ENCODE results near the gene F8.

The F8 gene

DNA sequence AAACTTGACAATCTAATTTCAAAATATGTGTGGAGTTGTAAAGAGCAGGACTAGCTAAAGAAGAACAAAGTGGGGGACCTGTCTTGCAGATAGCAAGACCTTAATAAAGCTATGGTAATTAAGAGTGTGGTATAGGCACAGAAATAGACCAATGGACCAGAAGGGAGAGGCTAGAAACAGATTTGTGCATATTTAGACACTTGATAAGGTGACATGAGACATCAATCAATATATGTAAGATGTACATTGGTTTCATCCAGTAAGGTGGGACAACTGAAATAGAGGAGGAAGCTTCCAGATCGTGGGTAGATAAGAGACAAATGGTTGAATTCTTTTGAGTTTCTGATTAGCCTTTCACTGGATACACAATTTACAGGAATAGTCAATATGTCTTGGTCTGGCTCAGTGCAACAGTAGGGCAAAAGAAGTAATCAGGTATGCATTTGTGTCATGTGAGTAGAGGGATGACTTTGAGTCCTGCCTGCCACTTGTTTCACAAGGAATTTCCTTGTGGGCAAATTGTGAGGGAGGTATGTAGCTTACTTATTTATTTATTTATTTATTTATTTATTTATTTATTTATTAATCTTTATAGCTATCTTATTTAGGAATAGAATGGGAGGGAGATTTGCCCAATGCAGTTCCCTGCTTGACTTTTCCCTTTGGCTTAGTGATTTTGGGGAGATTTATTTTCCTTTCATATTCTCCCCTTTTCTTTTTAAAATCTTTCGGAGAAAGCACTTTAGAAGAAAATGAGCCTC, 210.0 kb downstream of the F8 start:
- DNase-seq, result no peak

DNA sequence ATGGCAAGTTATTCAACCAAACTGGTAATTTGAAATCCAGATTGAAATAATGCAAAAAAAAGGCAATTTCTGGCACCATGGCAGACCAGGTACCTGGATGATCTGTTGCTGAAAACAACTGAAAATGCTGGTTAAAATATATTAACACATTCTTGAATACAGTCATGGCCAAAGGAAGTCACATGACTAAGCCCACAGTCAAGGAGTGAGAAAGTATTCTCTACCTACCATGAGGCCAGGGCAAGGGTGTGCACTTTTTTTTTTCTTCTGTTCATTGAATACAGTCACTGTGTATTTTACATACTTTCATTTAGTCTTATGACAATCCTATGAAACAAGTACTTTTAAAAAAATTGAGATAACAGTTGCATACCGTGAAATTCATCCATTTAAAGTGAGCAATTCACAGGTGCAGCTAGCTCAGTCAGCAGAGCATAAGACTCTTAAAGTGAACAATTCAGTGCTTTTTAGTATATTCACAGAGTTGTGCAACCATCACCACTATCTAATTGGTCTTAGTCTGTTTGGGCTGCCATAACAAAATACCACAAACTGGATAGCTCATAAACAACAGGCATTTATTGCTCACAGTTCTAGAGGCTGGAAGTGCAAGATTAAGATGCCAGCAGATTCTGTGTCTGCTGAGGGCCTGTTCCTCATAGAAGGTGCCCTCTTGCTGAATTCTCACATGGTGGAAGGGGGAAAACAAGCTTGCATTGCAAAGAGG, 212.4 kb downstream of the F8 start:
- no peak for DNase-seq

DNA sequence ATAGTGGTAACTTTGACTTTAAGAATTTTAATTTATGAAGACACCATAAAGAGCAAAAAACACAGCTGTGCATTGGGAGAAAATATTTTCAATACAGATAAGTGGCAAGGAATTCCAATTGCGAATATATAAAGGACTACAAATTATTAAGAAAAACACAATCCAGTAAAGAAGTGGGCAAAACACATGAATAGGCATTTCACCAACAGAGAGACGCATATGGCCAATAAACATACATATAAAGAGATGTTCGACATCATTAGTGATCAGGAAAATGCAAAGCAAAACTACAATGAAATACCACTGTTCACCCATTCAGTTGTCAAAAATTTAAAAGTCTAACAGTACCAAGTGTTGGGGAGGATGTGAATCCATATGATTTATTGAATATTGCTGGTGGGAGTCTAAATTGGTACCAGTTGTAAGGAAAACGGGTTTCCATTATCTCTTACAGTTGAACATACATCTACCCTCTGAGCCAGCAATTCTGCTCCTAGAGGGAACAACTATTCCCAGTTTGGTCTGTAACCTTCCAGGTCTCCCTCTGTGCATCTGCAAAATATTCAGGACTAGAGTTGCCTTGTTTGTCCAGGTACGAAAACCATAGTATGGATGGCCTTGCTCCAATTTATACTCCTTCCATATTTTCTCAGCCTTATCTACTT, 215.6 kb downstream of the F8 start:
- no peak for DNase-seq

DNA sequence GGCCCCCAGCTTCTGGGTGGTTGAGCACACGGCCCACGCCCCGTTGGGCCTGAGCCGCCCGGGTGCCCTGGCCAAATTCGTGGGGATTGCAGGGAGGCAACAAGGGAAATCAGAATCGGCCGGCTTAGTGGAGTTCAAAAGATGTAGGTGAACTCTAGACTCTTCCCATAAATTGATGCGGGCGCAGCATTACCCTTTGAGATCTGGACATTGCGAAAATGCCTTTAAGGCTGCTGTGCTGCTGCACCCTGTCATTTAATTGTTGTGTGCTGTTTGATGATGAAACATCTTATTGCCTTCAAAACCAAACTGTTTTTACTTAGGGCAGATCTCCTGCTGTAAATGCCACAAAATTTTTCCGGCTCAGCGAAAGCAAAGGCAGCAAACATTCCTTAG, 216.8 kb downstream of the F8 start:
- DNase-seq, result no peak

DNA sequence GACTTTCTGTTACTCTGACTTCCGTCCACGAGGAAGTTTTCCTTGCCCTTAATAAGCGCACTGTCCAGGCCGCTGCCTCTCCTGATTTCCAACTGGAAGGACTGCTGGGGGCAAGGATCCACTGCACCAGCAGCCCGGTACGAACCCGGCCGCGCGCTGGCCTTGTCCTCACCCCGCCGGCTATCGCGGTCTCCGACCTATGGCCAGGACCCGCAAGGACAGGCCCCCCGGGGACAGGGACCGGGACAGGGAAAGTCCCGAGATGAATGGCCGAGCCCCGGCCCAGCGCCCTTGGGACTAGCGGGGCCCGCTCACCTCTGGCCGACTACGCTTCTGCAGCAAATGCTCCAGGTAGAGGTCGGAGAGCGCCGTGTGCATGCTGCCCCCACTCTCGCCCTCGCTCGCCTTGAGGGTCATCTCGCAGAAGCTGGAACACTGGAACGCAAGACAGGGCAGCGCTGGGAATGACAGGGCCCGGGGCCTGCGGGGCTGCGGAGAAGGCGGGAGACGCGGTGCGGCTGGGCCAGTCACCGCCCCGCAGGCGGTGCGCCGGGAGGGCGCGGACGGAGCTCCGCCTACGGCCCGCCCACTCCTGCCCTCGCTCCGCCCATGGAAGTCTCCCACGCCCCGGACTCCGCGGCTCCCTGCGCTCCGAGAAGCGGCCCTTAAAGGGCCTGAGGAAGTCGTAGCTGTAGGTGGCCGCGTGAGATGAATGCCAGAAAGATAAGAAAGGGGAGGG, 217.4 kb downstream of the F8 start, which contains the start of gene MPP1:
TSS of gene MPP1 (minus strand) at position 529 of the 739 bp plus-strand sequence. CDS start at position 417, 112 bp downstream.
- peak; percentile 65 for DNase-seq

DNA sequence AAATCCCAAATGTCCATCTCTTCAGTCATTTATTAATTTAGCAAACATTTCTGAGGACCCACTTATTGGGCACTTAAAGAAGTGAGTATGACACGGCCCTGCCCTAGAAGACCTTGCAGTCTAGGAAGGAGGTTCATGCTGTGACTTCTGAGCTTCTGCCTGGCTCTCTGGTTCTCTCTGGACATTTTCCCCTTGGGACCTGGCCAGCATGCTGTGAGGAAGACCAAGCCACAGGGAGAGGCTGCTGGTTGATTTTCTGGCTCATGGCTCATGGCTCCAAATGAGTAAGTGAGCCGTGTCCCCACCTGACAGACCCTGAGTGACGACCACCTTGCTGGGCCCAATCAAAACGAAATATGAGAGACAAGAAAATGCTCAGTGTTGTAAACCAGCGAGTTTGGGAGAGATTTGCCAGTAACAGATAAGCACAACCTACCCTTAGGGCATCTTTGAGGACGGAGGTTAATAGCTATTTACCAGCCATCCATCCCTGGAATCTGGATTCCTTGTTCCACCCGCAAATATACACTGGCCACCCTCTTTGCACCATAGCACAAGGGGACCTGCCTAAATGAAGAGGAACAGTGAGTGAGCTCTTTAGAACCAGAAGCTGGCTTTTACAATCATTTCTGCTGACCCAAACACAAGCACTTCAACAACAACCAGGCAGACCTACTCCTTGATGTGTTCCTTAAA, 218.1 kb downstream of the F8 start:
- no peak for DNase-seq

DNA sequence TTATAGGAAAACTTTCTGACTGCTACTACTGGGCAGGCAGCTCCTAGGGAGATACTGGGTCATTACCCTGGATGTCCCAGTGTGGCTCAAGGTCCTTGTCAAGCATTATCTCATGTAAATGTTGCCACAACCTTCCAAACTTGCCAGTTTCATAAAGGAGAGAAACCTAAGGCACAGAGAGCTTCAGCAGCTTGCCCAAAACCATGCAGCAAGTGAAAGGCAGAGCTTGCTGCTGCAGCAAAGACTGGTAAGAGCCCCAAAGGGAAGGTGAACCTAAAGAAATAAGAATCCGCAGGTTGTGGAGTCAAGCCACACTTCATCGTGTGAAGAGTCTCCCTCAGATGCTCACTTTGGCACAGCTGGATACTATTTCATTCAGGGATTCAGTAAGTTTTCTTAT, 219.6 kb downstream of the F8 start:
- DNase-seq, result no peak

DNA sequence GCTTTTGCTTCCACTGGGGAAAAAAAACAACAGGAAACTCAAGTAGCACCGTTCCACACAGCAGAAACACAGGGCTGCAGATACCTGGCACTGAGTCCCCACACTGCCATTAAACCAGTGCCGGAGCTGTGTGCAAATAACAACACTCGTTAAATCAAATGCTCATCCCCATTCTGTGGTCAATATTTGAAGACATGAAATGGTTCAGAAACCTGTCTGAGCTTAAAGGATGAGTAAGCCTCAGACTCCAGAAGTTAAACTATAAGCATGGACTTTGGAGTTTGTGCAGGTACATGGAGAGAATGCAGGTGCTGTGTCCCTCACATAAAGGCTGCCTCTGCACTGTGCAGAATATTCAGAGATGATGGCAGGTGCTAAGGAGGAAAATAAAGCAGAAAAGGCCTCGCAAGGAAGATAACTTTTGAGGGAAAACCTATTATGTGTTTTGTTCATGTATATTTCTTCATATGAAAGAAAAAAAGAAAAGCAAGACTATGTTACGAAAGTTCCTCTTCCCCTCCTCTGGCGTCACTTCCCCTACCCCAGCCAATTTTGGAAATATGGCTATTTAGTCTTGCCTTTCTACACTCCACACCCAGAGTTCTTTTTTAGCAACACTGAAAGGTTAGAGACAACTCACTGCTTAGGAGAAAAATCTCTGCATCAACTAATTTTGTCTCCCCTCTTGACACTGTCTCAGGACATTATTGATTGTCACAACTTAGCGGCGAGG, 221.9 kb downstream of the F8 start:
- no peak for DNase-seq

DNA sequence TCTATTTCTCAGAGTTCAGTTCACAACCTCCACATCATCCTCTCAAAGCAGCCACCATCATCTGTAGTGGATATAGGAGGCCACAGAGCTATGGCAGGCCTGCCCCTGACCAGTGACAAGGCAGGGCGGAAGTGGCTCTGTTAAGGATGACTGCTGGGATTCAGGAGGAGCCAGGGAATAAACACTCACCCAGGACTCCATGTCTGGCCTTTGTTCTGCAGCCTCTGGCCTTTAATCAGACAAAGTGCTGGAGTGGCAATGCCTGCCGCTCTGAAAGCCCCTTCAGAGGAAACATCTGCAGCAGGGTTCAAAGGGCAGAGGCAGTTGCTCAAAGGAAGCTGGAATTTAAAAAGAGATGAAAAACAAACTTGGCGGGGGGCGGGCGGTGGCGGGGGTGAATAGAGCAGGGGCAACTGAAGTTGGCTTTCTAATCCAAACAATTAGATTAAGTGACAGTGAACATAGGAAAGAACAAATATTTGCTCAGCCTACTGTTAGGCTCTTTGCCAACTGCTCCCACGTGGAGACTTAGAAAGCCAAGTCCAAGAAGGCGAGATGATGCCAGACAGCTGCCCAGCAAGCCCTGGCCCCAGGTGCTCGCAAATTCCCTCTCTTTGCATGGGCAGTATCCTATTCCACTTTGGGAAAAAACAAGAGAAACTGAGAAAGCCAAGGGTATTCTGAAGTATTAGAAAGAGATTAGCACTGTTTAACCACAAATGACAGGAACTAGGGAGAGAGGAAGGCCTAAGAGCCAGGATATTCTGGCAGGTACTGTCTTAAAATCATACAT, 222.8 kb downstream of the F8 start:
- DNase-seq, result no peak

DNA sequence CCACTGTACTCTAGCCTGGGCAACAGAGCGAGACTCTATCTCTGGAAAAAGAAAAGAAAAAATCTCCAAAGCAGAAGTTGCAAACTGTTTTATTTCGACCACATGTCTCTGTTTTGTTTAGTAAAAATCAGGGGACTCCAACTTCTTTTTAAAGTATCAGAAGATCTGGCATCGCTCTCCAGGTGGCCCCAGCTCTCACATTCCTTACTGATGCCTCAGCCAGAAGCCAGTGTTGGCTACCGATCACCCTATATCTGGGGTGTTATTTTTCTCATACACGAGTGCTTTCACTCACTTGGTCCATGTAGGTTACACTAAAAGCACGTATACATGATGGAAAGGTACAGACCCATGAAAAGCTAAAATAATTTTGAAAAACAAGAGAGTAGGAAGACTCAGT, 225.5 kb downstream of the F8 start:
- no peak for DNase-seq

DNA sequence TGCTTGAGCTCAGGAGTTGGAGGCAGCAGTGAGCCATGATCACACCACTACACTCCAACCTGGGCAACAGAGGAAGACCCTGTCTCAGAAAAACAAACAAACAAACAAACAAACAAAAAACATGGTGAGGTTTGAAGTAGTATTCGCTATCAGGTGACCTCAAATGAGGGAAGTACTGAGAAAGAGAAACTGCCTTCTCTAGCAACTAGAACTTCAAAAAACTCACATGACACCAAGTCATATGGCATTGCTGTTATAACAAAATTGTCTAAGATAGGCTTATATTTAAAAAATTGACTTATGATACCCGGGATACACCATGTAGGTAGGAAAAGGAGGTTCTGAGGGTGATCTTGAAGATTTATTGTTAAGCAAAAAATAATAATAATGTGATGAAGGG, 227.5 kb downstream of the F8 start:
- no peak for DNase-seq

DNA sequence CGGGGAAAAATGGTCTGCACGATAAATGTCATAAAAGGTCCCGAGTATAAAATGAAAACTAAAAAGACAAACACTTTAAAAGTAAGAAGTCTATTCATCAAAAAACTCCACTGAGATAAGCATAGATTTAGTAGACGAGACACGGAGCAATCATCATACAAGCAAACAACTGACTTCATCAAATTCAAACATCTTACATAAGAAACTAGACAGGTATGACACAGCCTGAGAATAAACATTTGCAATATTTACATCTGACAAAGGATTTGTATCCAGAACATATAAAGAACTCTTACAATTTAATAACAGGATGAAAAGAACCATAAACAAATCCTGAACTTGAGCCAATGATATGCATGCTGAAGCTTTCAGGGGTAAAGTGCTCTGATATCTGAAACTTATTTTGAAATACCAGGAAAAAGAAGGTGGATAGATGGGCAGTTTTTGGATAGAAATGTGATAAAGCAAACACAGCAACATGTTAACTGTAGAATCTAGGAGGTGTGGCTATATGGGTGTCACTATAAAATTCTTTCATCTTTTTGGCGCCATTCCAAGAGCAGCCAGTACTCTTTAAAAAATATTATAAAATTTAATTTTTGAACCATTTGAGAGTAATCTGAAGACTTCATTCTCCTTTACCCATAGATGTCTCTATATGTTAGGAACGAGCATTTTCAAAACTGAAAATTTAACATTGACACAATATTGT, 229.3 kb downstream of the F8 start:
- no peak for DNase-seq

DNA sequence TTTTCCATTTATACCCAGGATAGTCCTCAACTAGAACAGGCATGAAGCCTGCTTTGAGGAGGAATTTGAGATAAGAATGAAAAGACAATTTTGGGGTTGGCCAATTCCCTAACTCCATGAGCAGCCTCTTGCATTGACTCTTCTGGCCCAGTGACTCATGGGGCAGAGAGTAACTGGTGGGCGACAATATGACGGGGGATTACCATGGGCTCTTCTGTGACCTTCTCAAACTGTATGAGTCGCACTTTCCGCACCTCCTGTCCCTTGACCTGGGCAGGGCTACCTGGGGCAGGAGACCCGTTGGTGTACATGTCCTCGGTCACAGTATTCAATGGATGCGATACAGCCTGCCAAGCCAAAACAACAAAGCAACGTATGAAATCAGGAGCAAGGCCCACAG, 230.6 kb downstream of the F8 start:
- no peak for DNase-seq

DNA sequence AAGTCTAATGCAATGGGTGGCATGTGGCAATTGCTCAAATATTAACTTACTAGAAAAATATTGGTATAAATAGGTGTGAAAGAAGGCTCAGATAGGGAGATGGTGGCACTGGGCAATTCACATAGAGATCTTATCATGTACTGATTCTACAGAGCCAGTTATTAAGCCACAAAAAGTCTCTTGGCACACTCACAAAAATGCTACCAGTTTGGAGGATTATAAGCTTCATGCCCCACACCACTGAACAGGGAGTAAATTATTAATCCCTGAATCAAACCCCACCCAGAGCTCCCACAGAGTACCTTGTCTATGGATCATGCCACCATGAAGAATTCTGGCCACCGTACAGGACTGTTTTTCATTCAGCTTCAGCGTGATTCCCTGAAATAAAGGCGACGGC, 231.1 kb downstream of the F8 start:
- no peak for DNase-seq

Data from activated CD4-positive, alpha-beta T cell treated with anti-CD3 and anti-CD28 coated beads, Interleukin-2, amount 50 U/mL, for 1 hour (primary cell).